ENCODE measurements around the gene CEP131.
"Not testable (repeated sequence)": the region's sequence is repeated elsewhere in the genome, so short reads cannot be mapped to it uniquely, and the experiment has no call there.

CEP131 gene

GRCh38 chr17:81238815-81239713 is 16.3 kb upstream of the CEP131 start, which contains the start of the genes NDUFAF8 and TEPSIN:
TSS of gene NDUFAF8 (plus strand) at chr17:81239318. CDS start at chr17:81239364, 46 bp downstream.
TSS of gene TEPSIN (minus strand) at chr17:81239055. CDS start at chr17:81239033, 22 bp downstream.
- DNase-seq (ENCODE audit: low read depth in 2 of 2) = peak; percentile 93 to 94

GRCh38 chr17:81238490-81238814 is 15.7 kb upstream of the CEP131 start:
- no peak for DNase-seq (ENCODE audit: low read depth in 2 of 2)

GRCh38 chr17:81237591-81238489 is 15.1 kb upstream of the CEP131 start:
- no peak for DNase-seq (ENCODE audit: low read depth in 2 of 2)

GRCh38 chr17:81236784-81237183 is 14.0 kb upstream of the CEP131 start:
- no peak for DNase-seq (ENCODE audit: low read depth in 2 of 2)

- no peak for DNase-seq (ENCODE audit: low read depth in 2 of 2)
These were observed 13.3 kb upstream of the CEP131 start for GRCh38 chr17:81235822-81236740.

GRCh38 chr17:81234940-81235821 is 12.4 kb upstream of the CEP131 start:
- no peak for DNase-seq (ENCODE audit: low read depth in 2 of 2)

GRCh38 chr17:81234506-81234855 is 11.7 kb upstream of the CEP131 start:
- DNase-seq (ENCODE audit: low read depth in 2 of 2) = no peak

- no peak for DNase-seq (ENCODE audit: low read depth in 2 of 2)
These were observed 11.2 kb upstream of the CEP131 start for GRCh38 chr17:81233811-81234505.

- no peak for DNase-seq (ENCODE audit: low read depth in 2 of 2)
These were observed 10.6 kb upstream of the CEP131 start for GRCh38 chr17:81233316-81233715.

GRCh38 chr17:81232616-81233241 is 10.0 kb upstream of the CEP131 start:
- DNase-seq (ENCODE audit: low read depth in 2 of 2) = no peak

- no peak for DNase-seq (ENCODE audit: low read depth in 2 of 2)
These were observed 9.2 kb upstream of the CEP131 start for GRCh38 chr17:81231766-81232581.

GRCh38 chr17:81231121-81231645 is 8.4 kb upstream of the CEP131 start:
- no peak for DNase-seq (ENCODE audit: low read depth in 2 of 2)

- no peak for DNase-seq (ENCODE audit: low read depth in 2 of 2)
These were observed 7.5 kb upstream of the CEP131 start for GRCh38 chr17:81230043-81230820.

GRCh38 chr17:81229666-81229920 is 6.8 kb upstream of the CEP131 start:
- no peak for DNase-seq (ENCODE audit: low read depth in 2 of 2)

GRCh38 chr17:81228834-81229665 is 6.3 kb upstream of the CEP131 start:
- no peak for DNase-seq (ENCODE audit: low read depth in 2 of 2)

GRCh38 chr17:81228420-81228819 is 5.7 kb upstream of the CEP131 start:
- no peak for DNase-seq (ENCODE audit: low read depth in 2 of 2)

GRCh38 chr17:81227630-81228029 is 4.9 kb upstream of the CEP131 start:
- DNase-seq (ENCODE audit: low read depth in 2 of 2) = not testable (repeated sequence)
